HCT116 (cell line): ENCODE results near the gene RRAS2.

Source experiments
- ELF1 ChIP-seq: IDR thresholded peaks from 2 replicates; pipeline ENCODE4 v1.6.1; 2012; ENCODE audit warnings: low read depth, borderline replicate concordance
- RAD21 ChIP-seq: IDR thresholded peaks from 2 replicates; pipeline ENCODE4 v1.6.1; 2012; ENCODE audit warnings: low read depth, mild to moderate bottlenecking
- ZFX ChIP-seq: fragments of 450-650 bp; IDR thresholded peaks from 2 replicates; pipeline ENCODE4 v1.6.1; 2017
- TF ChIP-seq, protein P1 (sequence below), 3 experiments: fragments of 200-600 bp in 1 of 3; sonication (generic) in 1 of 3; IDR thresholded peaks in 2 of 3; conservative IDR thresholded peaks in 1 of 3; 2 replicates each; pipeline ENCODE4 v1.5.1; 2012 to 2017; ENCODE audit warnings: low read depth in 2 of 3, low read length in 2 of 3, antibody characterized with exemption in 1 of 3, borderline replicate concordance in 1 of 3, control low read depth in 1 of 3, mild to moderate bottlenecking in 1 of 3, mixed read lengths in 1 of 3, mixed run types in 1 of 3, moderate library complexity in 1 of 3; ENCODE audit not compliant: insufficient read depth in 1 of 3

DNA sequence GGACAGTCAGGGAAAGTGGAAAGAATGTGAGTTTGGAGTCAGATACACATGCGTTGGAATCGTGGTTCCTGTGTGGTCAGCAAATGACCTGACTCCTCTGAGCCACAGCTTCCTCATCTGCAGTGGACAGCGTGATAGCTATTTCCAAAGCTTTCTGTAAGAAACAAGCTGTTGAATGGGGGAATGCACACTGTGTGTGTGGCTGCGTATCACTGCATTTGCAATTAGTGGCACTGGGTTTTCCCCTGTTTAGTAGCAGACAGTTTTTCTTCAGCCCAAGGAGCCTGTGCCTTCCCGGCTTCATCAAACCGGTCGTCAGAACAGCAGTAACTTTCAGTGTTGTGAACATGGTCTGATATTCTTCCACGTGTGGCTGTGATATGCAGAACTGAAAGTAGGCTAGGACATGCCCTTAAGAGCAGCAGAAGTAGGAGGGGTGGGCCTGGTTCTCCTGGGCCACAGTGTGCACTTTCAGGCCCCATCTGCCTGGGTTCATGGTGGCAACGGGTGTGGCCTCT, 121.5 kb downstream of the RRAS2 start:
- TF ChIP-seq, protein P1, sequence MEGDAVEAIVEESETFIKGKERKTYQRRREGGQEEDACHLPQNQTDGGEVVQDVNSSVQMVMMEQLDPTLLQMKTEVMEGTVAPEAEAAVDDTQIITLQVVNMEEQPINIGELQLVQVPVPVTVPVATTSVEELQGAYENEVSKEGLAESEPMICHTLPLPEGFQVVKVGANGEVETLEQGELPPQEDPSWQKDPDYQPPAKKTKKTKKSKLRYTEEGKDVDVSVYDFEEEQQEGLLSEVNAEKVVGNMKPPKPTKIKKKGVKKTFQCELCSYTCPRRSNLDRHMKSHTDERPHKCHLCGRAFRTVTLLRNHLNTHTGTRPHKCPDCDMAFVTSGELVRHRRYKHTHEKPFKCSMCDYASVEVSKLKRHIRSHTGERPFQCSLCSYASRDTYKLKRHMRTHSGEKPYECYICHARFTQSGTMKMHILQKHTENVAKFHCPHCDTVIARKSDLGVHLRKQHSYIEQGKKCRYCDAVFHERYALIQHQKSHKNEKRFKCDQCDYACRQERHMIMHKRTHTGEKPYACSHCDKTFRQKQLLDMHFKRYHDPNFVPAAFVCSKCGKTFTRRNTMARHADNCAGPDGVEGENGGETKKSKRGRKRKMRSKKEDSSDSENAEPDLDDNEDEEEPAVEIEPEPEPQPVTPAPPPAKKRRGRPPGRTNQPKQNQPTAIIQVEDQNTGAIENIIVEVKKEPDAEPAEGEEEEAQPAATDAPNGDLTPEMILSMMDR (IDR thresholded peaks at IDR 0.05 in 2 of 3, conservative IDR thresholded peaks at IDR 0.05 in 1 of 3; ENCODE audit: borderline replicate concordance in 1 of 3, insufficient read depth in 1 of 3, low read depth in 2 of 3, low read length in 2 of 3) = no peak
- no peak for TF ChIP-seq RAD21
- TF ChIP-seq ZFX = no peak
- no peak for TF ChIP-seq ELF1
